D721Med (cell line): ENCODE measurements around the gene PEX7.
"Not testable (repeated sequence)": the region's sequence is repeated elsewhere in the genome, so short reads cannot be mapped to it uniquely, and the experiment has no call there.

Source experiments
- DNase-seq: peaks from one replicate; pipeline ENCODE4 v3.0.0; 2011; ENCODE audit warnings: low spot score; ENCODE audit not compliant: insufficient read length
- FAIRE-seq: peaks from 2 replicates; lab custom pipeline; 2011; peaks lifted over from hg19 to GRCh38; lab: Jason Lieb, UNC
- CTCF ChIP-seq: IDR thresholded peaks from 2 replicates; pipeline ENCODE4 v1.5.1; 2012; ENCODE audit warnings: mild to moderate bottlenecking, control low read depth; ENCODE audit not compliant: insufficient read depth; ENCODE audit errors: missing control alignments

PEX7 gene

DNA sequence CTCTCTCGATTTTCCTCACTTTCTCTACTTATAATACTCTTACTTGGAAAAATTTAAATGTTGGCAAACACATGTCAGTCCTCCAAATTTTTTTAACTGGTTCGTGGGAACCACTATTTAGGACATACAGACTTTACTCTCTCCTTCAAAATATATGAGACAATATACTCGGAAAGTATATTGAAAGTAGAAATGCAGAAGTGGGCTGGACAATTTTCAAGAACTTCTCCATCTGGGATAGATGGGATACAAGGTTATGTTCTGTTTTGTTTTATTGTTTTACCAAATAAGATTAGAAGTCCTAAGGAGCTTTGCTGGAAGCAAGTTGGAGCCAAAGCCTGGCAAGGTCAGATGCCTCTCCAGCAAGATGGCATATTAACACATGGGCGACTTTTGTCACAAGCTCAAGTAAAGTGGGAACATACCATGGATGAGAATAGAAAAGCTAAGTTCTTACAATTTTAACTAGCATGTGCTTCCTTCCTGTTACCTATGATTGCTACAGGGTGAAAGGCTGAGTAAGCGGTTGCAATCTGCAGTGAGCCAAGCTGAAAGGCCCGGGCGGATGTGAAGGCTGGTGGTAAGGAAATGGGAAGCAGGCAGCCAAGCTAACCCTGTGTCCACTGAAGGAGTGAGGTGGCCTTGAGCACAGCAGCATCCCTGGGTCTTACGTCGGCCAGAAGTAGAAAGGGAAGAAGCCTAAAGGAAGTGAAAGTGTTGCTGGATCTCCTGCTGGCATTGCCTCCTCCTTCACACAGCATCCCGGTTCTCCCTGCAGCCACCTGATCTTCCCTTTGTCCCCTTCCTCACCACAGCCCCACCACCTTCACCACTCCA, 37.3 kb upstream of the PEX7 start:
- no peak for DNase-seq

DNA sequence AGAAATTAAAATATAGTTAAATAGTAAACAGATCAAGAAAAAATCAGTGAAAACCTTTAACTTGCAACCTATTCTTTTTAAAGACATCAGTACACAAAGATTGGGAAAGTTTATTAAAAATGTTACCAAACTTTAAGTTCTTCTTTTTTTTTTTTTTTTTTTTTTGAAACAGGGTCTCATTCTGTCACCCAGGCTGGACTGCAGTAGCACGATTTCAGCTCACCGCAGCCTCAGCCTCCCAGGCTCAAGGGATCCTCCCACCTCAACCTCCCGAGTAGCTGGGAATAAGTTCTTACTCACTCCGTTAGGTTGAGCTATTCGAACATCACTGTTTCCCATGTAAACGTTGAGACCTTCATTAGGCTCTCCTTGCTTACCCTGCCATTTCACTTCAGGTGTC, 35.7 kb upstream of the PEX7 start:
- TF ChIP-seq CTCF: no peak
- DNase-seq (no peak), FAIRE-seq (no peak)

More for the DNA sequence above, 37.3 kb upstream of the PEX7 start:
- TF ChIP-seq CTCF: no peak
- FAIRE-seq: no peak

- no peak for TF ChIP-seq CTCF
- no peak for DNase-seq
- no peak for FAIRE-seq
These were observed 34.7 kb upstream of the PEX7 start for GRCh38 chr6:136787726-136788068.

DNA sequence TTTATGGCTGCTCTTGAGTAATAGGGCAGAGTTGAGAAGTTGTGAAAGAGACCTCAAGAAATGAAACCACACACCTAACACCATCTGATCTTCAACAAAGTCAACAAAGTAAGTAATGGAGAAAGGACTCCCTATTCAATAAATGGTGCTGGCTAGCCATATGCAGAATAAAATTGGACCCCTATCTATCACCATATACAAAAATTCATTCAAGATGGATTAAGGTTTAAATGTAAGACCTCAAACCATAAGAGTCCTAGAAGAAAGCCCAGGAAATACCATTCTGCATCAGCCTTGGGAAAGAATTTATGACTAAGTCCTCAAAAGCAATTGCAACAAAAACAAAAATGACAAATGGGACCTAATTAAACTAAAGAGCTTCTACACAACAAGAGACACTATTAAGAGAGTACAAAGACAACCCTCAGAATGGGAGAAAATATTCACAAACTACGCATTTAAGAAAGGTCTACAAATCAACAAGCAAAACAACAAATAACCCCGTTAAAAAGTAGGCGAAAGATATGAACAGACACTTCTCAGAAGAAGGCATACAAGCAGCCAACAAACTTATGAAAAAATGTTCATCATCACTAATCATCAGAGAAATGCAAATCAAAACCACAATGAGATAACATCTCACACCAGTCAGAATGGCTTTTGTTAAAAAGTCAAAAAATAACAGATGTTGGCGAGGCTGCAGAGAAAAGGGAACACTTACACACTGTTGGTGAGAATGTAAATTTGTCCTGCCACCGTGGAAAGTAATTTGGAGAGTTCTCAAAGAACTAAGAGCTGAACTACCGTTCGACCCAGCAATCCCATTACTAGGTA, 34.1 kb upstream of the PEX7 start:
- DNase-seq (no peak), FAIRE-seq (no peak)
- TF ChIP-seq CTCF: no peak

- FAIRE-seq, DNase-seq: not testable (repeated sequence)
These were observed 33.0 kb upstream of the PEX7 start for GRCh38 chr6:136789440-136789839.

DNA sequence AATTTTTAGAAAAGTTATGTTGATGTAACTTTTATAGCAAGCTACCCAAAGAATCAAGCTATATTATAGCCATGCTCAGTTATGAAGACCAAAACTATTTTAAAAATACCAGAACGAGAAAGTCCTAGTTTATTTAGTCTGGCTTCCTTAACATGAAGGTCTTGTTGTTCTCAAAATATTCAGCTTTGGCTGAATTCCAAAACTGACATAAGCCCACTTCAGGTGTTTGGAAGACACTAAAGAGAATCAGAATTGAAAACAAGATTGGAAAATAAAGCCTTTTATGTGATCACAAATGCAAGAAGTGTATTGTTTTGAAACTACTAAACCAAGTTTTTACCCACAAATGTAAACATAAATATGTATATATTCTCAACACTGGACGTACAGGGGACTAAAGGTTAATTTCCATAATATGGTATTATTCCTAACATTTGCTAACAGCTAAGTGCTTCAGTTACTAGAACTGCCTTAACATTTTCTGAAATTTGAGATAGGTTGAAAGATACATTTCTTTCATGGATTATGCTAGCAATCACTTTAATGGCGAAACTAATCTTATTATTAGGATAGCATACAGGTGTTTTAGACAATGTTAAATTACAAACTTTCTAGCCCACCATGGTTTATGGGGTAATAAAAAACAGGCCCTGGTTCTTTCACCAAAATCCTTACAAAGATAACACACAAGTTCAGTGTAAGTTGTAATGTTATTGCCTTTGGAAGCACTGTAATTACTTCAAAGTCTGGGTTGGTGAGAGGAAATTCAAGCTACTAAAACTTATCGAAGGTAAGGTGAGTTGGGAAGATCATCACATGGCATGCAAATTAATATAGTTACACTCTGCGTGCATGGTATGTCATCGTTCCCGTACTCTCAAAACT, 31.7 kb upstream of the PEX7 start:
- FAIRE-seq: no peak
- TF ChIP-seq CTCF: no peak
- DNase-seq: no peak
